ENCODE data around the gene VWA8. TPM values are rescaled to one million over a fixed set of nuclear protein-coding genes. Genes with fewer than 3 reads are reported as not detected.

Gene VWA8
- total and polyA plus RNA-seq, 4 donors, result 4.7 to 26.3 (median 11.9) TPM

GRCh38 chr13:41580345-41580744 lies 380.6 kb downstream of the VWA8 start:
- peaks cover 0 to 9% (median 0%) of the 10 kb centered on the region in 5 donors for H3K4me1 ChIP-seq (ENCODE audit: control insufficient read depth in 5 of 5, insufficient read depth in 5 of 5, low read length in 5 of 5)
- DNase-seq, result no peak

GRCh38 chr13:41579881-41580280 lies 381.0 kb downstream of the VWA8 start:
- H3K9me3 ChIP-seq (ENCODE audit: control insufficient read depth in 4 of 4, insufficient read depth in 3 of 4, low read length in 3 of 4), result no peaks in the 10 kb centered on the region
- H3K36me3 ChIP-seq (ENCODE audit: control insufficient read depth in 4 of 4, insufficient read depth in 4 of 4, low read length in 4 of 4), result peaks cover 0 to 12% (median under 1%) of the 10 kb centered on the region in 4 donors
- no peaks in the 10 kb centered on the region for H3K27me3 ChIP-seq (ENCODE audit: control insufficient read depth in 3 of 3, insufficient read depth in 3 of 3, low read length in 2 of 3)
- DNase-seq (no peak), ATAC-seq (ENCODE audit: insufficient read depth, low FRiP score) (no peak)
- TF ChIP-seq CTCF (IDR thresholded peaks at IDR 0.05; ENCODE audit: control extremely low read depth, extremely low read depth), result no peak
- H3K9ac ChIP-seq (ENCODE audit: insufficient read depth in 1 of 2, low read length in 2 of 2), result no peak overlapping the region
- H3K4me1 ChIP-seq (ENCODE audit: control insufficient read depth in 5 of 5, insufficient read depth in 5 of 5, low read length in 5 of 5), result peaks cover 0 to 9% (median 0%) of the 10 kb centered on the region in 5 donors
- no peak overlapping the region for H3K27ac ChIP-seq (ENCODE audit: low read depth in 1 of 2, low read length in 1 of 2)
- H3K4me3 ChIP-seq, result no peak overlapping the region
- 87 to 97% methylated on average over 6 of the region's 6 CpGs for WGBS, 2 donors

More at GRCh38 chr13:41580345-41580744, 380.6 kb downstream of the VWA8 start:
- peaks cover 0 to 7% (median 0%) of the 10 kb centered on the region in 4 donors for H3K36me3 ChIP-seq (ENCODE audit: control insufficient read depth in 4 of 4, insufficient read depth in 4 of 4, low read length in 4 of 4)
- no peak overlapping the region for H3K4me3 ChIP-seq
- no peak for TF ChIP-seq CTCF (IDR thresholded peaks at IDR 0.05; ENCODE audit: control extremely low read depth, extremely low read depth)
- H3K27me3 ChIP-seq (ENCODE audit: control insufficient read depth in 3 of 3, insufficient read depth in 3 of 3, low read length in 2 of 3), result no peaks in the 10 kb centered on the region
- no peak for ATAC-seq (ENCODE audit: insufficient read depth, low FRiP score)
- no peaks in the 10 kb centered on the region for H3K9me3 ChIP-seq (ENCODE audit: control insufficient read depth in 4 of 4, insufficient read depth in 3 of 4, low read length in 3 of 4)
- H3K9ac ChIP-seq (ENCODE audit: insufficient read depth in 1 of 2, low read length in 2 of 2), result no peak overlapping the region
- no peak overlapping the region for H3K27ac ChIP-seq (ENCODE audit: low read depth in 1 of 2, low read length in 1 of 2)

GRCh38 chr13:41579168-41579567 lies 381.7 kb downstream of the VWA8 start:
- peaks cover 0 to 9% (median 0%) of the 10 kb centered on the region in 5 donors for H3K4me1 ChIP-seq (ENCODE audit: control insufficient read depth in 5 of 5, insufficient read depth in 5 of 5, low read length in 5 of 5)
- H3K27me3 ChIP-seq (ENCODE audit: control insufficient read depth in 3 of 3, insufficient read depth in 3 of 3, low read length in 2 of 3), result no peaks in the 10 kb centered on the region
- H3K36me3 ChIP-seq (ENCODE audit: control insufficient read depth in 4 of 4, insufficient read depth in 4 of 4, low read length in 4 of 4), result peaks cover 0 to 10% (median 3%) of the 10 kb centered on the region in 4 donors
- H3K9me3 ChIP-seq (ENCODE audit: control insufficient read depth in 4 of 4, insufficient read depth in 3 of 4, low read length in 3 of 4), result no peaks in the 10 kb centered on the region
- TF ChIP-seq CTCF (IDR thresholded peaks at IDR 0.05; ENCODE audit: control extremely low read depth, extremely low read depth), result no peak
- H3K9ac ChIP-seq (ENCODE audit: insufficient read depth in 1 of 2, low read length in 2 of 2), result no peak overlapping the region
- no peak overlapping the region for H3K27ac ChIP-seq (ENCODE audit: low read depth in 1 of 2, low read length in 1 of 2)
- H3K4me3 ChIP-seq, result no peak overlapping the region
- DNase-seq, result no peak
- WGBS, 2 donors, result 81 to 89% methylated on average over 6 of the region's 6 CpGs
- ATAC-seq (ENCODE audit: insufficient read depth, low FRiP score), result no peak

- no peak for ATAC-seq (ENCODE audit: insufficient read depth, low FRiP score)
- Histone ChIP-seq H3K9ac (ENCODE audit: insufficient read depth in 1 of 2, low read length in 2 of 2) (no peak overlapping the region), H3K36me3 (ENCODE audit: control insufficient read depth in 4 of 4, insufficient read depth in 4 of 4, low read length in 4 of 4) (peaks cover 0 to 9% (median 3%) of the 10 kb centered on the region in 4 donors), H3K4me1 (ENCODE audit: control insufficient read depth in 5 of 5, insufficient read depth in 5 of 5, low read length in 5 of 5) (peaks cover 0 to 9% (median 0%) of the 10 kb centered on the region in 5 donors), H3K4me3 (no peak overlapping the region), H3K27ac (ENCODE audit: low read depth in 1 of 2, low read length in 1 of 2) (no peak overlapping the region), H3K27me3 (ENCODE audit: control insufficient read depth in 3 of 3, insufficient read depth in 3 of 3, low read length in 2 of 3) (no peaks in the 10 kb centered on the region), H3K9me3 (ENCODE audit: control insufficient read depth in 4 of 4, insufficient read depth in 3 of 4, low read length in 3 of 4) (no peaks in the 10 kb centered on the region)
- no peak for DNase-seq
- 88 to 96% methylated on average over 5 of the region's 5 CpGs for WGBS, 2 donors
- no peak for TF ChIP-seq CTCF (IDR thresholded peaks at IDR 0.05; ENCODE audit: control extremely low read depth, extremely low read depth)
Measured at GRCh38 chr13:41578371-41578770, 382.5 kb downstream of the VWA8 start.

Measured in lung (tissue), 12 donors.